ENCODE results near the gene PROCR. TPM values are rescaled to one million over a fixed set of nuclear protein-coding genes. Genes with fewer than 3 reads are reported as not detected.

The PROCR gene
- total RNA-seq = under 1 TPM in 1 of 2 experiments, not detected in 1; 0.30 TPM

DNA sequence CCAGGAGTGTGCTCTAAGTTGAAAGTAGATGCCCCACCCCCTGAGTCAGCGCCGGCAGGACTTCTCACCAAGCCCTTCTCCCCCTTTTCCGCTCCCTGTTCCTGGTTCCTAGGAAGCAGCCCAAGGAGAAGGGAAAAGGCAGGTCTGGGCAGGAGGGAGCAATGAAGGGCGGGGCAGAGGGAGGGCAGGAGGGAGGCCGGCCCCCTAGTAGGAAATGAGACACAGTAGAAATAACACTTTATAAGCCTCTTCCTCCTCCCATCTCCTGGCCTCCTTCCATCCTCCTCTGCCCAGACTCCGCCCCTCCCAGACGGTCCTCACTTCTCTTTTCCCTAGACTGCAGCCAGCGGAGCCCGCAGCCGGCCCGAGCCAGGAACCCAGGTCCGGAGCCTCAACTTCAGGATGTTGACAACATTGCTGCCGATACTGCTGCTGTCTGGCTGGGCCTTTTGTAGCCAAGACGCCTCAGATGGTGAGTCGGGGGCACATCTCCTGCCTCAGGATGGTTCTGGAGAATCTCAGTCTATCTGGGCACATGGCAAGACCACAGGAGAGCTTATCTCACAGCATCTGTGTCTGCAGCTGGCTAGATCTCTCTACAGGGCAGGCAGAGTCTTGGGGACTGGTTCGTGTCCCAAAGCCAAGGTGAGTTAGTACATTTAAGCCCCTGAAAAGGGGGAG, at the start of gene PROCR:
Gene PROCR (plus strand): TSS at position 320 of the 681 bp plus-strand sequence. CDS start 83 bp downstream, at position 403.

DNA sequence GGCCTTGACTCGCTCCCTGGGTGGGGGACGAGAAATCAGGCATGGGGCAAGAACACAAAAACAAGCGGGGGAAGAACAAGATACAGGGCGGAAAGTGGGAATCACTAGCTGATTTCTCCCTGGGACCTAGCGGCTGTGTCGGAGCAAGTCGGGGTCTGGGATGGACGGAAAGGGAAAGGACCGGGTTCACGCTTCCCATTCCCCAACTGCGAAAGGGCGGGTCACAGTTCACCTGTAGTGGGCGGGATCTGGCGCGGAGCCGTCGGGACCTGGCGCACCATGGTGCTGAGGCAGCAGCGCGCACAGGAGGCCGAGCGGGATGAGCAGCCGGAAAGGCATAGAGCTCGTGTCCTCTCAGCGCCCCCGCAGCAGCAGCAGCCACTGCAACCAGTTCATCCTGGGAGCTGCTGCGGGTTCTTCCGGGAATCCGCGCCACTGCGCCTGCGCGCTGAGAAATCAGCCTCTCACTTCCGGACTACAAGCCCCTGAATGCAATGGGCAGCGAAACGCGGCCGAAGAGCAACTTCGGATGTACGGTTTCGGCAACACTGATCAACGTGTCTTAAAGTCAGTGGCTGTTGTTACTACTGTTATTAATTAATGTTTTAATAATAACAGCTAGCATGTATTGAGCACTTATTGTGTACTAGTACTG, 24.8 kb upstream of the PROCR start, which contains the start of gene EDEM2:
Gene EDEM2 (minus strand): TSS at position 417 of the 655 bp plus-strand sequence. CDS start 78 bp downstream, at position 339.

DNA sequence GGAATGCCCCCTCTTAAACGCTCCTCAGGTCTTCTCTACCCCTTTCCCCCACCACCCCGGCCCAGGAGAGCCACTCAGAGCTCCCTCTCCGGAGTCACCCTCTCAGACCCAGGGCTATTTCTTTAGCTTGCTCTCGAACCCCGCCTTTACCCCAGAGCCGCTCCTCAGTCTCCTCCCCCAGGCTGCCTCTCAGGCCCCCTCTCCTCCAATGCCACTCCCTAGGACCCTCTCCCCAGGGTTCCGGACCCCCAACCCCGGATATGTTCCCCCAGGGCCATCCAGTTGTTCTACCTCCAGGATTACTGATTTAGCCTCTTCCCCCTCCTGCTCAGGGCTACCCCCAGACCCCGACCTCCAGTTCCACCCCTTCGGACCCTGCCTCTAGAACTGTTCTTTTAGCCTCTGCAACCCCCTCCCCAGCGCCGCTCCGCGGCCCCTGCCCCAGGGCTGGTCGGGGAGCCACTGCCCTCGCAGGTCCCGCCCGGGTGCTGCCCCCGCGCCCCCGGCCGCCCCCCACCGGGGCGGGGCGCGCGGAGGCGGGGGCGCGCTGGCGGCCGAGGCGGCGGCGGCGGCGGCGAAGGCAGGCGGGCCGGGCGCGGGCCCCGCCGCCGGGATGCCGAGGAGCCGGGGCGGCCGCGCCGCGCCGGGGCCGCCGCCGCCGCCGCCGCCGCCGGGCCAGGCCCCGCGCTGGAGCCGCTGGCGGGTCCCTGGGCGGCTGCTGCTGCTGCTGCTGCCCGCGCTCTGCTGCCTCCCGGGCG, 54.4 kb downstream of the PROCR start, which contains the start of gene MMP24:
Gene MMP24 (plus strand): TSS at position 565 of the 758 bp plus-strand sequence. CDS start 49 bp downstream, at position 614.

Other genes starting within 250 kb of the PROCR start
- gene GSS, start 216.3 kb upstream of the PROCR start, total RNA-seq = 10 to 100 TPM; 49.1 to 49.5 TPM
- under 1 TPM; 0.22 to 0.25 TPM for gene MYH7B, start 216.2 kb upstream of the PROCR start, total RNA-seq
- gene TRPC4AP, start 79.3 kb upstream of the PROCR start, total RNA-seq = 10 to 100 TPM; 47.2 to 48.7 TPM
- gene EDEM2, start 24.7 kb upstream of the PROCR start, total RNA-seq = 10 to 100 TPM; 22.5 to 23.2 TPM
- not detected for gene MMP24, start 54.6 kb downstream of the PROCR start, total RNA-seq
- 10 to 100 TPM; 45.5 to 47.3 TPM for gene MMP24OS, start 106.0 kb downstream of the PROCR start, total RNA-seq
- gene EIF6, start 112.7 kb downstream of the PROCR start, total RNA-seq = 10 to 100 TPM; 86.2 to 91.7 TPM
- not detected for gene FAM83C, start 120.4 kb downstream of the PROCR start, total RNA-seq
- 10 to 100 TPM; 48.3 to 49.1 TPM for gene UQCC1, start 239.9 kb downstream of the PROCR start, total RNA-seq